C4-2B (cell line): Measurements from ENCODE around the gene ADRB1.

Experiments used
- H3K27ac ChIP-seq: fragments of 450-650 bp; 2 replicates; pipeline ENCODE4 v1.5.1; 2017
- CTCF ChIP-seq: fragments of 450-650 bp; conservative IDR thresholded peaks from 2 replicates; pipeline ENCODE4 v1.5.1; 2017; ENCODE audit warnings: mild to moderate bottlenecking
- ZFX ChIP-seq: fragments of 450-650 bp; IDR thresholded peaks from 2 replicates; pipeline ENCODE4 v1.6.1; 2017

Gene ADRB1

GRCh38 chr10:114035791-114036190, 7.9 kb upstream of the ADRB1 start:
- H3K27ac ChIP-seq: no peak overlapping the region
- TF ChIP-seq ZFX (no peak), CTCF (no peak)

GRCh38 chr10:114038819-114039218, 4.8 kb upstream of the ADRB1 start:
- H3K27ac ChIP-seq: no peak overlapping the region
- TF ChIP-seq ZFX (no peak), CTCF (no peak)

GRCh38 chr10:114041166-114041565, 2.5 kb upstream of the ADRB1 start:
- no peak for TF ChIP-seq CTCF
- no peak overlapping the region for H3K27ac ChIP-seq

GRCh38 chr10:114042895-114043531, 653 bp upstream of the ADRB1 start:
- H3K27ac ChIP-seq: peak overlapping the region; percentile 78
- TF ChIP-seq CTCF (0 out of 2 replicates have a peak, but pooled peaks have one; percentile 2), ZFX (no peak)

- H3K27ac ChIP-seq: peak overlapping the region; percentile 78
- TF ChIP-seq ZFX (no peak), CTCF (no peak)
Observed at GRCh38 chr10:114044247-114045135, 825 bp downstream of the ADRB1 start.

GRCh38 chr10:114045136-114046086, 1.7 kb downstream of the ADRB1 start:
- no peak overlapping the region for H3K27ac ChIP-seq
- TF ChIP-seq ZFX (no peak), CTCF (no peak)
